Measurements from ENCODE around the gene PRKRIP1. TPM values are rescaled to one million over a fixed set of nuclear protein-coding genes. Genes with fewer than 3 reads are reported as not detected.

PRKRIP1 gene
- total RNA-seq, 6 donors from 2014 or later = 17.8 to 80.7 (median 23.0) TPM

- Histone ChIP-seq H3K36me3 (peaks cover 0 to 43% (median 18%) of the 10 kb centered on the region in 4 donors), H3K9me3 (no peaks in the 10 kb centered on the region), H3K4me1 (peaks cover 3 to 26% (median 7%) of the 10 kb centered on the region in 4 donors), H3K27me3 (no peaks in the 10 kb centered on the region), H3K4me3 (peak overlapping the region in 2 of 4 donors; percentile 15 to 22), H3K27ac (peak overlapping the region; percentile 83 to 90 (median 88))
- ATAC-seq (ENCODE audit: low FRiP score in 2 of 2) (peak; percentile 74), DNase-seq (peak; percentile 82 to 84)
- 50 to 63% methylated on average over 9 to 25 of the region's 25 CpGs for whole genome bisulfite sequencing, 2 donors
- no peak for TF ChIP-seq CTCF (IDR thresholded peaks at IDR 0.05)
- TF ChIP-seq EP300 (IDR thresholded peaks at IDR 0.05) = no peak
- peak in 1 of 4 donors; percentile 75 for TF ChIP-seq POLR2A (IDR thresholded peaks at IDR 0.05)
- peak; percentile 36 to 43 for TF ChIP-seq POLR2AphosphoS5 (IDR thresholded peaks at IDR 0.05)
These were observed 29.6 kb downstream of the PRKRIP1 start for GRCh38 chr7:102425639-102426267.

GRCh38 chr7:102426268-102427018, 30.3 kb downstream of the PRKRIP1 start:
- peaks cover 3 to 33% (median 10%) of the 10 kb centered on the region in 4 donors for H3K4me1 ChIP-seq
- ATAC-seq (ENCODE audit: low FRiP score in 2 of 2) (peak; percentile 59 to 64), DNase-seq (peak; percentile 53 to 58)
- 64 to 79% methylated on average over 11 to 16 of the region's 16 CpGs for WGBS, 2 donors
- peak overlapping the region; percentile 83 to 90 (median 88) for H3K27ac ChIP-seq
- TF ChIP-seq CTCF (IDR thresholded peaks at IDR 0.05) = no peak
- no peak for TF ChIP-seq POLR2A (IDR thresholded peaks at IDR 0.05)
- no peak for TF ChIP-seq EP300 (IDR thresholded peaks at IDR 0.05)
- TF ChIP-seq POLR2AphosphoS5 (IDR thresholded peaks at IDR 0.05) = no peak
- no peaks in the 10 kb centered on the region for H3K27me3 ChIP-seq
- H3K9me3 ChIP-seq = no peaks in the 10 kb centered on the region
- H3K36me3 ChIP-seq = peaks cover 0 to 36% (median 15%) of the 10 kb centered on the region in 4 donors
- peak overlapping the region in 2 of 4 donors; percentile 15 to 22 for H3K4me3 ChIP-seq

GRCh38 chr7:102427019-102427405, 30.8 kb downstream of the PRKRIP1 start:
- H3K4me1 ChIP-seq = peaks cover 4 to 38% (median 13%) of the 10 kb centered on the region in 4 donors
- H3K9me3 ChIP-seq = no peaks in the 10 kb centered on the region
- ATAC-seq (ENCODE audit: low FRiP score in 2 of 2) (no peak), DNase-seq (no peak)
- peak overlapping the region; percentile 83 to 90 (median 88) for H3K27ac ChIP-seq
- WGBS, 2 donors = 76 to 79% methylated on average over 4 to 5 of the region's 5 CpGs
- no peak for TF ChIP-seq POLR2A (IDR thresholded peaks at IDR 0.05)
- TF ChIP-seq CTCF (IDR thresholded peaks at IDR 0.05) = no peak
- no peak for TF ChIP-seq POLR2AphosphoS5 (IDR thresholded peaks at IDR 0.05)
- TF ChIP-seq EP300 (IDR thresholded peaks at IDR 0.05) = no peak
- H3K27me3 ChIP-seq = no peaks in the 10 kb centered on the region
- H3K4me3 ChIP-seq = peak overlapping the region in 1 of 4 donors; percentile 22
- H3K36me3 ChIP-seq = peaks cover 0 to 34% (median 13%) of the 10 kb centered on the region in 4 donors

GRCh38 chr7:102429141-102429899, 33.2 kb downstream of the PRKRIP1 start:
- Histone ChIP-seq H3K4me1 (peaks cover 17 to 57% (median 28%) of the 10 kb centered on the region in 4 donors), H3K27me3 (no peaks in the 10 kb centered on the region), H3K27ac (peak overlapping the region; percentile 54 to 94 (median 78)), H3K9me3 (no peaks in the 10 kb centered on the region), H3K36me3 (peaks cover 0 to 28% (median 11%) of the 10 kb centered on the region in 4 donors), H3K4me3 (no peak overlapping the region)
- peak in 1 of 2 donors; percentile 39 for DNase-seq
- 92 to 95% methylated on average over 10 of the region's 10 CpGs for WGBS, 2 donors
- TF ChIP-seq EP300 (IDR thresholded peaks at IDR 0.05) (no peak), CTCF (IDR thresholded peaks at IDR 0.05) (no peak), POLR2AphosphoS5 (IDR thresholded peaks at IDR 0.05) (no peak), POLR2A (IDR thresholded peaks at IDR 0.05) (no peak)
- ATAC-seq (ENCODE audit: low FRiP score in 2 of 2) = no peak
